Spleen (tissue), 11 donors: ENCODE measurements around the gene KRT12. TPM values are rescaled to one million over a fixed set of nuclear protein-coding genes. Genes with fewer than 3 reads are reported as not detected.

Experiments
- DNase-seq: peaks from one replicate; pipeline ENCODE4 v3.0.0-alpha.2; 2020
- H3K27ac ChIP-seq, 8 donors: fragments of 200-600 bp; sonication (generic) in 7 of 8; 1 replicate in 4 of 8; 2 replicates in 4 of 8; pipeline versions ENCODE4 v1.5.0 to v1.8.0; 2016 to 2021; ENCODE audit warnings: inconsistent platforms in 4 of 8, mild to moderate bottlenecking in 4 of 8, moderate library complexity in 1 of 8
- H3K27me3 ChIP-seq, 7 donors: fragments of 200-600 bp; sonication (generic) in 6 of 7; replicated peaks in 1 of 7; 1 replicate in 4 of 7; 2 replicates in 3 of 7; pipeline versions ENCODE4 v1.5.0 to v1.8.0; 2016 to 2021; ENCODE audit warnings: inconsistent platforms in 3 of 7, mild to moderate bottlenecking in 1 of 7
- H3K36me3 ChIP-seq, 6 donors: fragments of 200-600 bp; sonication (generic) in 5 of 6; 1 replicate in 4 of 6; 2 replicates in 2 of 6; pipeline versions ENCODE4 v1.5.0 to v1.8.0; 2016 to 2021; ENCODE audit warnings: inconsistent platforms in 2 of 6
- H3K4me1 ChIP-seq, 6 donors: fragments of 200-600 bp; sonication (generic) in 5 of 6; 1 replicate in 3 of 6; 2 replicates in 3 of 6; pipeline versions ENCODE4 v1.5.0 to v1.8.0; 2016 to 2021; ENCODE audit warnings: inconsistent platforms in 3 of 6
- H3K4me3 ChIP-seq, 8 donors: fragments of 200-600 bp; sonication (generic) in 7 of 8; 1 replicate in 4 of 8; 2 replicates in 4 of 8; pipeline versions ENCODE4 v1.5.0 to v1.8.0; 2016 to 2021; ENCODE audit warnings: inconsistent platforms in 4 of 8, mild to moderate bottlenecking in 4 of 8, moderate library complexity in 2 of 8
- H3K9me3 ChIP-seq, 8 donors: fragments of 200-600 bp; sonication (generic) in 7 of 8; 1 replicate in 4 of 8; 2 replicates in 4 of 8; pipeline versions ENCODE4 v1.5.0 to v1.8.0; 2016 to 2021; ENCODE audit warnings: inconsistent platforms in 4 of 8
- POLR2A ChIP-seq, 3 donors: fragments of 450-650 bp; IDR thresholded peaks; one replicate each; pipeline ENCODE4 v1.5.1; 2017; ENCODE audit warnings: antibody characterized with exemption in 3 of 3, mild to moderate bottlenecking in 1 of 3
- POLR2AphosphoS5 ChIP-seq, 3 donors: sonication (generic); formaldehyde crosslinking; IDR thresholded peaks; one replicate each; pipeline ENCODE4 v1.5.1; 2017; ENCODE audit warnings: antibody characterized with exemption in 3 of 3
- WGBS, 5 donors: extraction: QIAGEN DNeasy Blood & Tissue Kit in 3 of 5; methylation state at CpG; one replicate each; pipeline versions ENCODE4 v1.1.5 to v1.1.7; 2013 to 2018; 5-methylcytosine and 5-hydroxymethylcytosine counted together
- intact Hi-C: fragments of 100-400 bp; cut with DNase I; formaldehyde crosslinking; loops from one replicate; pipeline ENCODE4 v1.15.0; 2023; ENCODE audit warnings: low total_unique reads
- polyA plus RNA-seq, 3 donors: library from polyadenylated mRNA; stranded (reverse); fragments of 200-250 nt; gene quantifications; one replicate each; pipeline ENCODE4 v1.2.1, GENCODE V29; 2013
- total RNA-seq, 7 donors: library from RNA; depleted of rRNA in 3 of 7; stranded (reverse); fragments of >200 nt in 3 of 7; fragmentation: NEBNext Ultra II Directional in 4 of 7; extraction: Animal tissue kit (Norgen Biotek cat#: 25700) in 4 of 7; gene quantifications; one replicate each; pipeline versions ENCODE4 v1.1.0 to v1.2.1, GENCODE V29; 2016 to 2021
- TF ChIP-seq, protein P1 (sequence below), 11 experiments: fragments of 200-600 bp in 7 of 11; fragments of 450-650 bp in 4 of 11; sonication (generic) in 4 of 11; IDR thresholded peaks in 8 of 11; conservative IDR thresholded peaks in 3 of 11; 1 replicate in 7 of 11; 2 replicates in 4 of 11; pipeline versions ENCODE4 v1.4.0 to v1.8.0; 2016 to 2021; ENCODE audit warnings: antibody characterized with exemption in 11 of 11, inconsistent platforms in 4 of 11, mild to moderate bottlenecking in 1 of 11
- donor health status: healthy with polysubstance abuse.
- donor health status: DM: no; HTN: no; CAD: no; lungs with moderate emphysema.
- donor health status: DM: no; HTN: no; CAD: no.
- donor health status: Bipolar disorder and iron deficiency.
- donor health status: healthy.
- donor health status: DM: no; HTN: no; CAD: no.
- donor health status: DM: yes; HTN: yes; CAD: no.

Gene KRT12
- total and polyA plus RNA-seq, 10 donors: not detected

DNA sequence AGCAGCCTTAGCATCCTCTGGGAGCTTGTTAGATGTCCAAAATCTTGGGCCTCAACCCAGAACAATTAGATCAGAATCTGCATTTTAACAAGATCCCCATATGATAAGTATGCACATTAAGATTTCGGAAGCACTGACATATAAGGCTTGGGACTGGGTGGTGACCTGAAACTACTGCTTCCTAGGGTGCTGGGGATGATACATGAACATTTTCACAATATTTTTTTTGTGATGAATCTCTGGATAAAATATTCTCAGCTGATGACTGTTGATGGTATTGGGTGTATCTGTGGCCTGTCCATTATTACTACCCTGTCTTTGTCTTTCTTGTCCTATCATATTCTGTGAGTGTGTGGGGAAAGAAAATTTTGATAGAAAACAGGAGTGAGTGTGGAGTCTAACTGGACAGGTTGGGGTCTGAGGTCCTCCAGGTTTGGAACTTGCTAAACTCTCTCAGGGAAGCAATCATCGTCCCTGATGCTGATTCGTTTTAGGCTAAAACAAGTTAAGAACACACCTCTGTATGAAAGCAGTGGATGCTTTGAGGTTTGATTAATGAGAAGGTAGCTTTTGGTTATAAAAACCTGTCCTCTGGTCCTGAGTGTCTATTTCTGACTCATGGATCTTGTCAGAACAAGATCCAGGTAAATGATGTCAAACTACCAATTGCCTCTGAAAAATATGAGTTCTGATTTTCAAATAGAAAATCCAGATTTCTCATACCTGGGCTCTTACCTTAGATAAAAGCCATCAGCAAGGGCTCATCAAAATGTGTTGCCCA is 47.2 kb upstream of the KRT12 start:
- Histone ChIP-seq H3K27ac (peak overlapping the region in 1 of 8 donors; percentile 78), H3K36me3 (no peaks in the 10 kb centered on the region), H3K4me1 (peaks cover 0 to 38% (median 12%) of the 10 kb centered on the region in 6 donors), H3K4me3 (no peak overlapping the region), H3K9me3 (no peaks in the 10 kb centered on the region), H3K27me3 (no peaks in the 10 kb centered on the region)
- WGBS, 5 donors: 69 to 95% (median 76%) methylated on average over 3 of the region's 3 CpGs
- intact Hi-C loops: no loop called here
- DNase-seq: no peak
- TF ChIP-seq POLR2A (IDR thresholded peaks at IDR 0.05) (no peak), POLR2AphosphoS5 (IDR thresholded peaks at IDR 0.05) (no peak)
- TF ChIP-seq, protein P1, sequence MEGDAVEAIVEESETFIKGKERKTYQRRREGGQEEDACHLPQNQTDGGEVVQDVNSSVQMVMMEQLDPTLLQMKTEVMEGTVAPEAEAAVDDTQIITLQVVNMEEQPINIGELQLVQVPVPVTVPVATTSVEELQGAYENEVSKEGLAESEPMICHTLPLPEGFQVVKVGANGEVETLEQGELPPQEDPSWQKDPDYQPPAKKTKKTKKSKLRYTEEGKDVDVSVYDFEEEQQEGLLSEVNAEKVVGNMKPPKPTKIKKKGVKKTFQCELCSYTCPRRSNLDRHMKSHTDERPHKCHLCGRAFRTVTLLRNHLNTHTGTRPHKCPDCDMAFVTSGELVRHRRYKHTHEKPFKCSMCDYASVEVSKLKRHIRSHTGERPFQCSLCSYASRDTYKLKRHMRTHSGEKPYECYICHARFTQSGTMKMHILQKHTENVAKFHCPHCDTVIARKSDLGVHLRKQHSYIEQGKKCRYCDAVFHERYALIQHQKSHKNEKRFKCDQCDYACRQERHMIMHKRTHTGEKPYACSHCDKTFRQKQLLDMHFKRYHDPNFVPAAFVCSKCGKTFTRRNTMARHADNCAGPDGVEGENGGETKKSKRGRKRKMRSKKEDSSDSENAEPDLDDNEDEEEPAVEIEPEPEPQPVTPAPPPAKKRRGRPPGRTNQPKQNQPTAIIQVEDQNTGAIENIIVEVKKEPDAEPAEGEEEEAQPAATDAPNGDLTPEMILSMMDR (IDR thresholded peaks at IDR 0.05 in 8 of 11, conservative IDR thresholded peaks at IDR 0.05 in 3 of 11): no peak

DNA sequence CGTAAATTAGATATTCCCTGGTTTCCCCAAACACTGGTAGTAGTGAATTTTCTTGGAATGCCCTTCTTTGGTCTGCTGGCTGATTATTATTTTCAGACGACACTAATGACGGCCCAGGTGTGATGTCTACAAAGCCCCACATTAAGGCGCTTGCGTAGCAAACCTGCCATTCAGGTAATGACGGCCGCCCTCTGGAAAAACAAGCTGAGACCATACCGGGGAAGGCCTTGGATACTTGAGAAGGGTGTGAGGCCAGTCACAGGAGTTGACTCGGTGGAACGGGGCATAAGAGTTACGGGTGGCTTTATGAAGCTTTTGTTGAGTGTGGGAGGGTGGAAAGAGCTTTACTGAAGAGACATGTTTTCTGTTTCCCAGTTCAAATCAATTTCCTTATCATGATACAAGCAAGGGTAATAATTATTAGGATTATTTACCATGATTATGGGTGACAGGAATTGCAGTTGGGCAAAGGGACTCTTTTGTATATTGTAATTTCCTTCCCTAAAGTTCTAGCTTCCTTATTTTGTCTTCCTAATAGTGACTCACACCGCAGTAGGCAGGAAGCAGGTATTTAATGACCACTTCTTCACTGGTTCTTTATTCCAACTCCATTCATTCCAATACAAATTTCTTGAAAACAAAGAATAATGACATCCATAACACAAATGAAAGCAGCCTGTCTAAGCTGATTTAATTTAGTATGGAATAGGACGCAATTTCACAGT is 45.6 kb upstream of the KRT12 start:
- no peak overlapping the region for H3K4me3 ChIP-seq
- H3K27ac ChIP-seq: peak overlapping the region in 6 of 8 donors; percentile 4 to 78 (median 66)
- H3K9me3 ChIP-seq: no peaks in the 10 kb centered on the region
- no peaks in the 10 kb centered on the region for H3K36me3 ChIP-seq
- intact Hi-C loops: no loop called here
- no peak for DNase-seq
- H3K4me1 ChIP-seq: peaks cover 0 to 40% (median 14%) of the 10 kb centered on the region in 6 donors
- TF ChIP-seq POLR2A (IDR thresholded peaks at IDR 0.05) (no peak), POLR2AphosphoS5 (IDR thresholded peaks at IDR 0.05) (no peak)
- TF ChIP-seq, protein P1 (IDR thresholded peaks at IDR 0.05 in 8 of 11, conservative IDR thresholded peaks at IDR 0.05 in 3 of 11): no peak
- peaks cover 0 to 15% (median 10%) of the 10 kb centered on the region in 7 donors for H3K27me3 ChIP-seq
- 81 to 88% (median 85%) methylated on average over 13 of the region's 13 CpGs for WGBS, 5 donors

DNA sequence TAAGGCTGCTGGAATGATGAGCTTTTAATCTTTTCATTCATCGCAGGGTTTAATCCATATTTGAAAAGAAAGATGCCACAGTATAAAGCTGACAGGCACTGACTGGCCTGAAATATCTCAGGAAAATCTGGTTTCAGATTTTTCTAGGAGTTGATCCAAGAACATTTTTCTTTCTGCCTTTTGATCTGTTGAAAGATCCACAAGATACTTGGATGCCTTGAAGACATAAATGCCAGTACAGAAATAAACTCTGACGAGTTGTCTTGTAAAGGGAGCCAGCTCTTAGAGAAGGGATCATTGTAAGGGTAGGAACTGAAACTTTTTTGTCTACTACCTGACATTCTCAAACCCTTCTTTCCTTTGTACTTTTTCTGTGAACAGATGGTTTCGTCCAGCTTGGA is 43.4 kb upstream of the KRT12 start:
- Histone ChIP-seq H3K36me3 (no peaks in the 10 kb centered on the region), H3K9me3 (no peaks in the 10 kb centered on the region), H3K4me3 (no peak overlapping the region), H3K27ac (no peak overlapping the region), H3K4me1 (peaks cover 0 to 34% (median 11%) of the 10 kb centered on the region in 6 donors), H3K27me3 (peaks cover 0 to 35% (median 10%) of the 10 kb centered on the region in 7 donors)
- no peak for DNase-seq
- TF ChIP-seq, protein P1 (IDR thresholded peaks at IDR 0.05 in 8 of 11, conservative IDR thresholded peaks at IDR 0.05 in 3 of 11): no peak
- 74 to 90% (median 83%) methylated on average over 3 of the region's 3 CpGs for WGBS, 5 donors
- intact Hi-C loops: loop anchor here (2.0 kb wide), 1 partner anchor 410 kb away; no protein-coding TSS in a partner anchor

DNA sequence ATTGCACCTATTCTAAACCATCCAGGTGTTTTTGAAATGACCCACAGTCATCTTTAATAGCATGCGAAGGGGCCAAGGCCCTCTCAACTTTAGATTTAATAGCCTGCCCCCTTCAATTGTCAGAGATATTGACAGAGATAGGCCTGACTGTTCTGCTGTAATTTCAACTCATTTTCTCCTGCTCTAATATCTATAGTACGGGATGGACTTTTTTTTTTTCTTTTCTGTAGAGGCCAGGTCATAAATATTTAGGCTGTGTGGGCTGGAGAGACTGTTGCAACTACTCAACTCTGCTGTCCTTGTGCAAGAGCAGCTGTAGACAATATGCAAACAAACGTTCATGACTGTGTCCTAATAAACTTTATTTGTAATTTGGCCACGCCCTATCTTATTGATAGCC is 42.7 kb upstream of the KRT12 start:
- Histone ChIP-seq H3K27ac (no peak overlapping the region), H3K36me3 (no peaks in the 10 kb centered on the region), H3K27me3 (peaks cover 0 to 40% (median 10%) of the 10 kb centered on the region in 7 donors), H3K4me1 (peaks cover 0 to 31% (median 9%) of the 10 kb centered on the region in 6 donors), H3K9me3 (no peaks in the 10 kb centered on the region), H3K4me3 (no peak overlapping the region)
- DNase-seq: no peak
- 42 to 75% (median 52%) methylated on average over 4 of the region's 4 CpGs for WGBS, 5 donors
- intact Hi-C loops: loop anchor here (2.0 to 5.0 kb wide), 3 partner anchors 411 to 739 kb away; no protein-coding TSS in a partner anchor
- TF ChIP-seq, protein P1 (IDR thresholded peaks at IDR 0.05 in 8 of 11, conservative IDR thresholded peaks at IDR 0.05 in 3 of 11): no peak
- TF ChIP-seq POLR2AphosphoS5 (IDR thresholded peaks at IDR 0.05) (no peak), POLR2A (IDR thresholded peaks at IDR 0.05) (no peak)
